Skeletal muscle tissue (tissue), 4 donors: ENCODE results near the gene MSANTD7. TPM values are rescaled to one million over a fixed set of nuclear protein-coding genes. Genes with fewer than 3 reads are reported as not detected.
"Not testable (repeated sequence)": the region's sequence is repeated elsewhere in the genome, so short reads cannot be mapped to it uniquely, and the experiment has no call there.

ENCODE experiments used
- H3K27ac ChIP-seq: one replicate; pipeline ENCODE4 v1.7.0; 2013; ENCODE audit warnings: mild to moderate bottlenecking, low read depth, low read length, inconsistent platforms
- H3K27me3 ChIP-seq, 3 donors: one replicate each; pipeline ENCODE4 v1.7.0; 2013; ENCODE audit warnings: low read length in 3 of 3; ENCODE audit not compliant: control insufficient read depth in 3 of 3, insufficient read depth in 3 of 3
- H3K36me3 ChIP-seq, 3 donors: one replicate each; pipeline ENCODE4 v1.7.0; 2013; ENCODE audit warnings: low read length in 3 of 3; ENCODE audit not compliant: control insufficient read depth in 3 of 3, insufficient read depth in 3 of 3
- H3K4me1 ChIP-seq, 3 donors: one replicate each; pipeline ENCODE4 v1.7.0; 2013; ENCODE audit warnings: low read length in 3 of 3, mild to moderate bottlenecking in 3 of 3; ENCODE audit not compliant: control insufficient read depth in 3 of 3, insufficient read depth in 3 of 3
- H3K4me3 ChIP-seq, 3 donors: one replicate each; pipeline ENCODE4 v1.7.0; 2013; ENCODE audit warnings: low read length in 3 of 3
- H3K9ac ChIP-seq, 3 donors: one replicate each; pipeline ENCODE4 v1.7.0; 2013; ENCODE audit warnings: low read length in 3 of 3, mild to moderate bottlenecking in 3 of 3, moderate library complexity in 2 of 3, low read depth in 1 of 3
- H3K9me3 ChIP-seq, 3 donors: one replicate each; pipeline ENCODE4 v1.7.0; 2013; ENCODE audit warnings: low read length in 3 of 3; ENCODE audit not compliant: control insufficient read depth in 3 of 3
- total RNA-seq: library from RNA; depleted of rRNA; stranded (reverse); fragments of >200 nt; gene quantifications from one replicate; pipeline ENCODE4 v1.2.3, GENCODE V29; 2014
- donor health status: Osteomylitis.

The MSANTD7 gene
- total RNA-seq, 1 donor from 2014 or later, result 12.0 TPM

DNA sequence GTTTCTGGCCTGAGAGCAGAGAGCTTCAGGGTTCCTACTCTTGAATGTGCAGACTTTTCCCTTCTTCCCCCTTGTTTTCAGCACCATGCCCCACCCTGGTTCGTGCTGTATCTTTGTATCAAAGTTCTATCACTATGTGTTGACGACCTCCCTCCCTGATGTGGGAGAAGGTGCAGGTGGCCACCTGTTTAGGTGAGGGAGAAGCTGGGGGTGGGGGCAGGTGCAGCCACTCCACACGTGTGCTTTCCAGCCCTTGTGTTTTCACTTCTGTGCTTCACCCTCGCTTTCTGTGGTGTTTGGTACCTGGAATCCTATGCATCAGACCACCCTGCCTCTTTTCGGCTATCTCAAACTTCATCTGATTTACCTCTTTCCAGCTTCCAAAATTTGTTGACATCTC, 20.9 kb downstream of the MSANTD7 start:
- no peak overlapping the region for H3K27ac ChIP-seq
- H3K36me3 ChIP-seq, result peaks cover 0 to 12% (median 5%) of the 10 kb centered on the region in 3 donors
- no peaks in the 10 kb centered on the region for H3K27me3 ChIP-seq
- H3K4me3 ChIP-seq, result no peak overlapping the region
- no peaks in the 10 kb centered on the region for H3K4me1 ChIP-seq
- no peak overlapping the region for H3K9ac ChIP-seq
- H3K9me3 ChIP-seq, result no peaks in the 10 kb centered on the region

DNA sequence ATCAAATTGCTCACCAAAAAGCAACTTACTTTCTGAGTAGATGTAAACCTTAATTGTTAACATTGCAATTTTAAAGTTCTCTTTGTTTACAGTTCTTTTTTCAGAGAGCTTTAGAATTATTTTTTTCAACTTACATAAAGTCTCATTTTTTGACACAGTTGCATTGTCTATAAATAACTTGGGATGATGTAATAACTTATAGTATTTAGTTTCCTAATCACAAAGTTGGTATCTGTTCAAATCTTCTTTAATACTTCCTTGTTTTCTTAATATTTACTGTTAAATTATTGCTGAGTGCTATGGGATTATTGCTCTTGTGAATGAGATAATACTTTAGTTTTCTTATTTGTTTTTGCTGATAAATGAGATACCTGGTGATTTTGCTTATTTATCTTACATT, 21.7 kb downstream of the MSANTD7 start:
- no peak overlapping the region for H3K9ac ChIP-seq

GRCh38 chr10:14860791-14861190, 22.7 kb downstream of the MSANTD7 start:
- Histone ChIP-seq H3K9ac (no peak overlapping the region), H3K36me3 (peaks cover 0 to 10% (median 1%) of the 10 kb centered on the region in 3 donors)

More for the DNA sequence above, 21.7 kb downstream of the MSANTD7 start:
- Histone ChIP-seq H3K27ac (no peak overlapping the region), H3K36me3 (peaks cover 0 to 10% (median under 1%) of the 10 kb centered on the region in 3 donors), H3K4me1 (no peaks in the 10 kb centered on the region), H3K27me3 (no peaks in the 10 kb centered on the region), H3K4me3 (no peak overlapping the region), H3K9me3 (no peaks in the 10 kb centered on the region)

DNA sequence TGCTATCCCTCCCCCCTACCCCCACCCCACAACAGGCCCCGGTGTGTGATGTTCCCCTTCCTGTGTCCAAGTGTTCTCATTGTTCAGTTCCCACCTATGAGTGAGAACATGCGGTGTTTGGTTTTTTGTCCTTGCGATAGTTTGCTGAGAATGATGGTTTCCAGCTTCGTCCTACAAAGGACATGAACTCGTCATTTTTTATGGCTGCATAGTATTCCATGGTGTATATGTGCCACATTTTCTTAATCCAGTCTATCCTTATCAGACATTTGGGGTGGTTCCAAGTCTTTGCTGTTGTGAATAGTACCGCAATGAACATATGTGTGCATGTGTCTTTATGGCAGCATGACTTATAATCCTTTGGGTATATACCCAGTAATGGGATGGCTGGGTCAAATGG, 26.4 kb downstream of the MSANTD7 start:
- not testable (repeated sequence) for H3K27me3 ChIP-seq, H3K4me1 ChIP-seq, H3K9me3 ChIP-seq, H3K9ac ChIP-seq, H3K27ac ChIP-seq, H3K4me3 ChIP-seq
- H3K36me3 ChIP-seq, result peaks cover 11 to 27% (median 24%) of the 10 kb centered on the region in 3 donors

More at GRCh38 chr10:14860791-14861190, 22.7 kb downstream of the MSANTD7 start:
- Histone ChIP-seq H3K4me1 (no peaks in the 10 kb centered on the region), H3K27me3 (no peaks in the 10 kb centered on the region), H3K4me3 (no peak overlapping the region), H3K9me3 (no peaks in the 10 kb centered on the region), H3K27ac (no peak overlapping the region)

GRCh38 chr10:14864871-14865270, 26.8 kb downstream of the MSANTD7 start:
- not testable (repeated sequence) for H3K9ac ChIP-seq, H3K27me3 ChIP-seq, H3K4me3 ChIP-seq, H3K27ac ChIP-seq, H3K9me3 ChIP-seq, H3K4me1 ChIP-seq
- H3K36me3 ChIP-seq, result peaks cover 13 to 30% (median 24%) of the 10 kb centered on the region in 3 donors

DNA sequence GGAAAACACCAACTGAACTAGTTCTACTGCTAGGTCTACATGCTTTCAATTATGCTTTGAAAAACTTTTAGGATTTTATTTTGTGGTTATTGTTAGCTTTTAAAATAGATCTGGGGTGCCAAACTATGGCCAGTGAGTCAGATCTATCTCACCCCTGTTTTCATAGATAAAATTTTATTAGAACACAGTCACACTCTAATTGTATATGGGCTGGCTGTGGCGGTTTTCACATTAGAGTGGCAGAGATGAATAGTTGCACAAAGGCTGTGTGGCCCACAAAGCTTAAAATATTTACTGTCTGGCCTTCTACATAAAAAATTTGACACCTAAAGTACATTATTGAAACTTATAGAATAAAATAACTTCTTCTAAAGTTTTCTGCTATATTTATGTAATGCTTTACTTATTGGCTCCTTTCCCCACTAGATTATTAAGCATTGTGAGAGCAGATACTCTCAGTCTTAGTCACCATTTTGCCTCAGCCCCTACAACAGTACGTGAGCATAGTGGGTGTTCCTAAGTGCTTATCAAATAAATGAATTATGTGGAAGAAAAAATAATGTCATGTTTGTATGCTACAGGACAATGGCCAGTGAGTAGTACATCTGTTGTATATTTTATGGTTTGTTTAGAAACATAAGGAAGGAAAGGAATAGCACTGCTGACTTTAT, 35.1 kb downstream of the MSANTD7 start:
- Histone ChIP-seq H3K4me1 (peaks cover 12 to 21% (median 18%) of the 10 kb centered on the region in 3 donors), H3K9ac (no peak overlapping the region), H3K27me3 (no peaks in the 10 kb centered on the region), H3K27ac (no peak overlapping the region), H3K36me3 (peaks cover 5 to 9% (median 9%) of the 10 kb centered on the region in 3 donors), H3K4me3 (no peak overlapping the region), H3K9me3 (no peaks in the 10 kb centered on the region)

DNA sequence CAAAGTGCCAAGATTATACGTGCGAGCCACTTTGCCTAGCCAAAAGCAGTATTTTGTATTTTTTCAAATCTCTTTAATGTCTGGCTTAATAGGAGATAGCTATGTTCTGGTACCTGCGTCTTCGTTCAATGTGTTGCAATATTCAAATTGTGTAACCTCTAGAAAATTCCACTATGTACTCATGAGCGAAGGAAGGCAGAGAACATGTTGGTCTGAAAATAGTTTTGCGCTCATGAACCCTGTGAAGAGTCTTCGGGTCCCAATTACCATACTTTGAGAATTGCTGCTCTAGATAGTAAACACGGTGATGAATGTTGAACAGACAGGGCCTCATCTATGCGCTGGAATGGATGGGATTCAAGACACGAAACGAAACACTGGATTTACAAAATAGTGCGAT, 37.8 kb downstream of the MSANTD7 start:
- Histone ChIP-seq H3K9me3 (no peaks in the 10 kb centered on the region), H3K27me3 (no peaks in the 10 kb centered on the region), H3K4me1 (peaks cover 21 to 35% (median 29%) of the 10 kb centered on the region in 3 donors), H3K36me3 (peaks cover 0 to 2% (median 0%) of the 10 kb centered on the region in 3 donors), H3K4me3 (peak overlapping the region in 1 of 3 donors; percentile 17), H3K27ac (peak overlapping the region; percentile 95), H3K9ac (no peak overlapping the region)

DNA sequence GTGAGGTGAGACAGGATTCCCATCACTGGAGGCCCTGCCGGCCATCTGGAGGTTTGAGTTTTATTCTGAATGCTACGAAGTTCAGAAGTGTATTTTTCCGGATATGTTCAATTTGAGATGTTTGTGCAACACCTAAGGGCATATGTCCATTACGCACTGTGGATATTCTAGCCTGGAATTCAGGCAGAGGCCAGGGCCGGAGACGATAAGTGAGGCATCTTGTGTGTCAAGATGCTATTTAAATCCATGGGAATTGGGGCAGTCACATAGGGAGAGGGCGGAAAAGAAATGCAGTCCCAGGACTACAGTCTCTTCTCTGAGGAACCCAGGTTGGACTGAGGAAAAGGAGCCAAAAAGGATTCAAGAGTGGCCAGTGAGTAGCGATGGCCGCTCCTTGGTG, 38.7 kb downstream of the MSANTD7 start:
- Histone ChIP-seq H3K9ac (peak overlapping the region; percentile 73 to 97 (median 94)), H3K27me3 (no peaks in the 10 kb centered on the region), H3K4me1 (peaks cover 21 to 35% (median 29%) of the 10 kb centered on the region in 3 donors), H3K4me3 (peak overlapping the region; percentile 38 to 96 (median 94)), H3K36me3 (peaks cover 0 to 2% (median 0%) of the 10 kb centered on the region in 3 donors), H3K27ac (peak overlapping the region; percentile 95), H3K9me3 (no peaks in the 10 kb centered on the region)

- peak within 1 kb of the TSS; percentile 91 to 96 (median 94) for H3K4me3 ChIP-seq
- peaks cover 21 to 35% (median 29%) of the 10 kb centered on the region in 3 donors for H3K4me1 ChIP-seq
- no peaks in the 10 kb centered on the region for H3K27me3 ChIP-seq
- H3K36me3 ChIP-seq, result peaks cover 0 to under 1% (median 0%) of the 10 kb centered on the region in 3 donors
- H3K27ac ChIP-seq, result peak within 1 kb of the TSS; percentile 95
- H3K9me3 ChIP-seq, result no peaks in the 10 kb centered on the region
- H3K9ac ChIP-seq, result peak within 1 kb of the TSS; percentile 94 to 97 (median 96)
Measured at GRCh38 chr10:14878266-14879123, 40.4 kb downstream of the MSANTD7 start, which contains the start of gene SUV39H2. TSS of gene SUV39H2 (plus strand) at chr10:14878866. CDS start at chr10:14878889, 23 bp downstream.
